Prostate gland (tissue), 2 donors: ENCODE measurements around the gene SH3BP1. TPM values are rescaled to one million over a fixed set of nuclear protein-coding genes. Genes with fewer than 3 reads are reported as not detected.

Experiments used
- DNase-seq: peaks from one replicate; pipeline ENCODE4 v3.0.0-alpha.2; 2019; ENCODE audit warnings: low spot score
- H3K27ac ChIP-seq, 2 donors: fragments of 200-600 bp; sonication (generic); 2 replicates each; pipeline ENCODE4 v1.5.1; 2017 to 2019
- H3K27me3 ChIP-seq: fragments of 200-600 bp; sonication (generic); replicated peaks from 2 replicates; pipeline ENCODE4 v1.5.1; 2019; ENCODE audit not compliant: insufficient read depth
- H3K36me3 ChIP-seq, 2 donors: fragments of 200-600 bp; sonication (generic); 1 replicate in 1 of 2; 2 replicates in 1 of 2; pipeline versions ENCODE4 v1.5.1 to v1.8.1; 2017 to 2019
- H3K4me1 ChIP-seq: fragments of 200-600 bp; sonication (generic); replicated peaks from 2 replicates; pipeline ENCODE4 v1.5.1; 2019
- H3K4me3 ChIP-seq, 2 donors: fragments of 200-600 bp; sonication (generic); 2 replicates each; pipeline ENCODE4 v1.5.1; 2017 to 2019
- H3K9me3 ChIP-seq: fragments of 200-600 bp; sonication (generic); 2 replicates; pipeline ENCODE4 v1.5.1; 2017
- POLR2A ChIP-seq: fragments of 450-650 bp; IDR thresholded peaks from one replicate; pipeline ENCODE4 v1.6.1; 2016; ENCODE audit warnings: antibody characterized with exemption, mild to moderate bottlenecking
- POLR2AphosphoS5 ChIP-seq: sonication (generic); formaldehyde crosslinking; IDR thresholded peaks from one replicate; pipeline ENCODE4 v1.6.1; 2017; ENCODE audit warnings: antibody characterized with exemption
- WGBS: methylation state at CpG from one replicate; pipeline ENCODE4 v1.1.5; 2018; 5-methylcytosine and 5-hydroxymethylcytosine counted together
- intact Hi-C: fragments of 100-400 bp; cut with DNase I; formaldehyde crosslinking; loops from one replicate; pipeline ENCODE4 v1.14.2; 2022
- total RNA-seq, 2 donors: library from RNA; depleted of rRNA; stranded (reverse); fragments of >200 nt; gene quantifications; one replicate each; pipeline ENCODE4 v1.1.0, GENCODE V29; 2016
- TF ChIP-seq, protein P1 (sequence below), 4 experiments: fragments of 200-600 bp in 2 of 4; fragments of 450-650 bp in 2 of 4; sonication (generic) in 2 of 4; IDR thresholded peaks; 1 replicate in 3 of 4; 2 replicates in 1 of 4; pipeline ENCODE4 v1.5.1; 2016 to 2019; ENCODE audit warnings: antibody characterized with exemption in 4 of 4, mild to moderate bottlenecking in 2 of 4, moderate library complexity in 2 of 4

Gene SH3BP1
- total RNA-seq, 2 donors from 2014 or later, result 10.9 to 12.0 TPM

DNA sequence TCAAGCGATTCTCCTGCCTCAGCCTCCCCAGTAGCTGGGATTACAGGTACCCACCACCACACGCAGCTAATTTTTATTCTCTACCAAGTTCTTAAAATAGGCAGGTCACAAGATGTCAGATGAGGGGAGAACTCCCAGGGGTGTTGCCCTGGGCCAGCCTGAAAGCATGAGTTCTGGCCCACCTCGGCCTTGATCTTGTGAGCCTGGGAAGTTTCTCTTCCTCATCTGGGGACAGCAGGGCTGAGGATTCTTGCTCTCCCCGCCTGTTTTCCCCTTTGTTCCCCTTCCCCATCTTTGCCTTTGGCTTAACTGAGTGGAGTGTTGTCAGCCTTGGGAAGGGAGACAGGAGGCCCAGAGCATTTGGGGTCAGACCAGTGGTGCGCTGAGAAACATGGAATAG, 22.6 kb downstream of the SH3BP1 start:
- DNase-seq, result no peak
- Histone ChIP-seq H3K27ac (no peak overlapping the region), H3K9me3 (no peaks in the 10 kb centered on the region), H3K27me3 (no peaks in the 10 kb centered on the region), H3K36me3 (no peaks in the 10 kb centered on the region), H3K4me1 (peaks cover 3% of the 10 kb centered on the region), H3K4me3 (no peak overlapping the region)
- intact Hi-C loops, result no loop called here
- 79% methylated on average over 5 of the region's 5 CpGs for WGBS
- TF ChIP-seq POLR2A (no peak), POLR2AphosphoS5 (no peak)
- TF ChIP-seq, protein P1, sequence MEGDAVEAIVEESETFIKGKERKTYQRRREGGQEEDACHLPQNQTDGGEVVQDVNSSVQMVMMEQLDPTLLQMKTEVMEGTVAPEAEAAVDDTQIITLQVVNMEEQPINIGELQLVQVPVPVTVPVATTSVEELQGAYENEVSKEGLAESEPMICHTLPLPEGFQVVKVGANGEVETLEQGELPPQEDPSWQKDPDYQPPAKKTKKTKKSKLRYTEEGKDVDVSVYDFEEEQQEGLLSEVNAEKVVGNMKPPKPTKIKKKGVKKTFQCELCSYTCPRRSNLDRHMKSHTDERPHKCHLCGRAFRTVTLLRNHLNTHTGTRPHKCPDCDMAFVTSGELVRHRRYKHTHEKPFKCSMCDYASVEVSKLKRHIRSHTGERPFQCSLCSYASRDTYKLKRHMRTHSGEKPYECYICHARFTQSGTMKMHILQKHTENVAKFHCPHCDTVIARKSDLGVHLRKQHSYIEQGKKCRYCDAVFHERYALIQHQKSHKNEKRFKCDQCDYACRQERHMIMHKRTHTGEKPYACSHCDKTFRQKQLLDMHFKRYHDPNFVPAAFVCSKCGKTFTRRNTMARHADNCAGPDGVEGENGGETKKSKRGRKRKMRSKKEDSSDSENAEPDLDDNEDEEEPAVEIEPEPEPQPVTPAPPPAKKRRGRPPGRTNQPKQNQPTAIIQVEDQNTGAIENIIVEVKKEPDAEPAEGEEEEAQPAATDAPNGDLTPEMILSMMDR (IDR thresholded peaks at IDR 0.05), result no peak

DNA sequence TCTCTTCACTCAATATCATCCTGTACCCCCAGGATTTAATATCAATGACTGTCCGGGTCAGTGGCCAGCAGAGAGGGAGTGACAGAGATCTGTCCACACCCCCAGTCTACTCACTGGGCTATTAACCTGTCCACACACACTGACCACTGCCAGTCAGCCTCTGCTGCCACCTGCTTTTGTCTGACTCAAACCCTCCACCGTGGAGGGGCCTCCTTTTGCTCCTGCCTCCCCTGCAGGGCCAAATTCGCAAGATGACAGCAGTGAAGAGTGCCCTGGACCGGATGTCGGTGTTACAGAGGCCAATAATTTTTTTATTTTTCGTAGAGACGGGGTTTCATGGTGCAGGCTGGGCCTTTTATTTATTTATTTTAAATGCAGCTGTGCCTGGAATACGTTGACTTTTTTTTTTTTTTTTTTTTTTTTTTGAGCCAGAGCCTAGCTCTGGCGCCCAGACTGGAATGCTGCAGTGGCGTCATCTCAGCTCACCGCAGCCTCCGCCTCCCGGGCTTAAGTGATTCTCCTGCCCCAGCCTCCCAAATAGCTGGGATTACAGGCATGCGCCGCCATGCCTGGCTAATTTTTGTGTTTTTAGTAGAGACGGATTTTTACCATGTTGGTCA, 24.2 kb downstream of the SH3BP1 start:
- Histone ChIP-seq H3K4me1 (peaks cover 3% of the 10 kb centered on the region), H3K27ac (no peak overlapping the region), H3K4me3 (no peak overlapping the region), H3K36me3 (no peaks in the 10 kb centered on the region), H3K9me3 (no peaks in the 10 kb centered on the region), H3K27me3 (no peaks in the 10 kb centered on the region)
- intact Hi-C loops, result no loop called here
- DNase-seq, result no peak
- 79% methylated on average over 16 of the region's 16 CpGs for WGBS
- TF ChIP-seq POLR2A (no peak), POLR2AphosphoS5 (no peak)
- TF ChIP-seq, protein P1 (IDR thresholded peaks at IDR 0.05), result no peak

DNA sequence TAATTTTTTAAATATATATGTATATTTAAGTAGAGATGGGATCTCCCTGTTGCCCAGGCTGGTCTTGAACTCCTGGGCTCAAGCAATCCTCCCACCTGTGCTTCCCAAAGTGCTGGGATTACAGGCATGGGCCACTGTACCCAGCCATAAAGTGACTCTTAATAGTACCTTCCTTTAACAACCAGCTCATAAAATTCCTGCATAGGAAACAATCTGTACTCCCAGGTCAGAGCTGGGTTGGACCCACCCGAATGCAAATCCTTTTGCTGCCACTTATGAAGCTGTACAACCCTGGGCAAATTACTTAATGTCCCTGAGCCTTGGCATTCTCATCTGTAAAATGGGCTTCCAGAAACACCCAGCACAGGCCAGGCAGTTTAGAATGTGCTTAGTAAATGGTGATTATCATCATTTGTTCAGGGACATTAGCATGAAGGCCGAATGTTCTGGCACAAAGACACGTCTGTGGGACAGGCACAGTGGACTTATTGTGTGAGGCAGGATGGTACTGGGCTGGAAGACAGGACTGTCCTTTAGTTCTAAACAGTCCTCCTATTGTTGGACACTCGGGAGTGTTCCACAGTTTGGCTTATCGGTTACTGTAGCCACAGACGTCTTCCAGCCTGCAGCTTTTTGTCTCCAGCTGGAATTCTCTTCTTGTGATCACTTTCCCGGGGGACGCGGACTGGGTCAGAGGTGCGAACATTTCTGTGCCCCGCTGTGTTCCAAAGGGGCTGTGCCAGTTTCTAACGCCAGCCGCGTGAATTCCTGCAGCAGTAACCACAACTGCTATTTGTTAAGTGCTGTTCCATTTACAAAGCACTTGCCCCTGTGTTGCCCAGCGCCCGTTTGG, 25.0 kb downstream of the SH3BP1 start:
- no peak overlapping the region for H3K27ac ChIP-seq
- no peak for DNase-seq

DNA sequence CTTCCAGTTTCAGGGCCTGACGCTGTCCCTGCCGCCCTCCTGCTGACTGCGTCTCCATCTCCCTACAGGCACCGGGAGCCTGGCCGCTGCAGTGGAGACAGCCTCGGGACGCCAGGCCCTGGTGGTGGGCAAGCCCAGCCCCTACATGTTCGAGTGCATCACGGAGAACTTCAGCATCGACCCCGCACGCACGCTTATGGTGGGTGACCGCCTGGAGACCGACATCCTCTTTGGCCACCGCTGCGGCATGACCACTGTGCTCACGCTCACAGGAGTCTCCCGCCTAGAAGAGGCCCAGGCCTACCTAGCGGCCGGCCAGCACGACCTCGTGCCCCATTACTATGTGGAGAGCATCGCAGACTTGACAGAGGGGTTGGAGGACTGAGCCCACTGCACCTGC, 26.0 kb downstream of the SH3BP1 start:
- Histone ChIP-seq H3K27me3 (no peaks in the 10 kb centered on the region), H3K4me3 (no peak overlapping the region), H3K36me3 (no peaks in the 10 kb centered on the region), H3K4me1 (peaks cover 3% of the 10 kb centered on the region), H3K9me3 (no peaks in the 10 kb centered on the region), H3K27ac (no peak overlapping the region)
- DNase-seq, result no peak
- TF ChIP-seq POLR2A, result no peak
- TF ChIP-seq POLR2AphosphoS5, result no peak
- TF ChIP-seq, protein P1 (IDR thresholded peaks at IDR 0.05), result no peak
- intact Hi-C loops, result no loop called here
- WGBS, result 95% methylated on average over 24 of the region's 24 CpGs

More for the DNA sequence above, 25.0 kb downstream of the SH3BP1 start:
- Histone ChIP-seq H3K27me3 (no peaks in the 10 kb centered on the region), H3K4me3 (no peak overlapping the region), H3K36me3 (no peaks in the 10 kb centered on the region), H3K4me1 (peaks cover 3% of the 10 kb centered on the region), H3K9me3 (no peaks in the 10 kb centered on the region)
- WGBS, result 53% methylated on average over 16 of the region's 16 CpGs
- intact Hi-C loops, result no loop called here
- TF ChIP-seq POLR2AphosphoS5, result no peak
- TF ChIP-seq POLR2A, result no peak
- TF ChIP-seq, protein P1 (IDR thresholded peaks at IDR 0.05), result no peak
